Activated CD4-positive, alpha-beta T cell treated with anti-CD3 and anti-CD28 coated beads, Interleukin-2, Interleukin-4, amounts not matched to agents 100 ng/mL and 50 ng/mL, durations not matched to agents 16 hours and 8 hours (primary cell): ENCODE results near the gene AQP12A.
A peak's percentile ranks its signal among the peaks of the same experiment; 100 is the strongest.
"Not testable (repeated sequence)": the region's sequence is repeated elsewhere in the genome, so short reads cannot be mapped to it uniquely, and the experiment has no call there.

Experiments
- DNase-seq: peaks from one replicate; pipeline ENCODE4 v3.0.0-alpha.2; 2020; ENCODE audit warnings: low spot score

Gene AQP12A, protein sequence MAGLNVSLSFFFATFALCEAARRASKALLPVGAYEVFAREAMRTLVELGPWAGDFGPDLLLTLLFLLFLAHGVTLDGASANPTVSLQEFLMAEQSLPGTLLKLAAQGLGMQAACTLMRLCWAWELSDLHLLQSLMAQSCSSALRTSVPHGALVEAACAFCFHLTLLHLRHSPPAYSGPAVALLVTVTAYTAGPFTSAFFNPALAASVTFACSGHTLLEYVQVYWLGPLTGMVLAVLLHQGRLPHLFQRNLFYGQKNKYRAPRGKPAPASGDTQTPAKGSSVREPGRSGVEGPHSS

DNA sequence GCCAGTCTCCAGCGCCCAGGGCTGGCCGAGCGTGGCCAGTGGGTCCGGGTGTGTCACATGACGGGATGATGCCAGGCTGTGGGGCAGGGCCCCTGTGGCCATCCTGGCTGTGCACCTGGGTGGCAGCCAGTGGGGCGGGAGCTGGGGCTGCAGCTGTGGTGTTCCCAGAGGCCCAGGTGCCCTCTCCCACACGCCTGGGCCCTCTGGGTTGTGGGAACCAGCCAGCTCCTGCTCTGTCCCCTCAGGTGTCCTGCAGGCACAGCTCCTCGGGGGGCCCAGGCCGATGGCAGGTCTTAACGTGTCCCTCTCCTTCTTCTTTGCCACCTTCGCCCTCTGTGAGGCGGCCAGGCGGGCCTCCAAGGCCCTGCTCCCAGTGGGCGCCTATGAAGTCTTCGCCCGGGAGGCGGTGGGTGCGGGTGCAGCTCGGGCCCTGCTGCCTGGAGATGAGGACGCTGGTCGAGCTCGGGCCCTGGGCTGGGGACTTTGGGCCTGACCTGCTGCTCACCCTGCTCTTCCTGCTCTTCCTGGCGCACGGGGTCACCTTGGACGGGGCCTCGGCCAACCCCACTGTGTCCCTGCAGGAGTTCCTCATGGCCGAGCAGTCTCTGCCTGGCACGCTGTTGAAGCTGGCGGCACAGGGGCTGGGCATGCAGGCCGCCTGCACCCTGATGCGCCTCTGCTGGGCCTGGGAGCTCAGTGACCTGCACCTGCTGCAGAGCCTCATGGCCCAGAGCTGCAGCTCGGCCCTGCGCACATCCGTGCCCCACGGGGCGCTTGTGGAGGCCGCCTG lies at the start of gene AQP12A:
AQP12A (plus strand) TSS at position 236 of the 790 bp plus-strand sequence; CDS start at position 284, 48 bp downstream.
- not testable (repeated sequence) for DNase-seq

DNA sequence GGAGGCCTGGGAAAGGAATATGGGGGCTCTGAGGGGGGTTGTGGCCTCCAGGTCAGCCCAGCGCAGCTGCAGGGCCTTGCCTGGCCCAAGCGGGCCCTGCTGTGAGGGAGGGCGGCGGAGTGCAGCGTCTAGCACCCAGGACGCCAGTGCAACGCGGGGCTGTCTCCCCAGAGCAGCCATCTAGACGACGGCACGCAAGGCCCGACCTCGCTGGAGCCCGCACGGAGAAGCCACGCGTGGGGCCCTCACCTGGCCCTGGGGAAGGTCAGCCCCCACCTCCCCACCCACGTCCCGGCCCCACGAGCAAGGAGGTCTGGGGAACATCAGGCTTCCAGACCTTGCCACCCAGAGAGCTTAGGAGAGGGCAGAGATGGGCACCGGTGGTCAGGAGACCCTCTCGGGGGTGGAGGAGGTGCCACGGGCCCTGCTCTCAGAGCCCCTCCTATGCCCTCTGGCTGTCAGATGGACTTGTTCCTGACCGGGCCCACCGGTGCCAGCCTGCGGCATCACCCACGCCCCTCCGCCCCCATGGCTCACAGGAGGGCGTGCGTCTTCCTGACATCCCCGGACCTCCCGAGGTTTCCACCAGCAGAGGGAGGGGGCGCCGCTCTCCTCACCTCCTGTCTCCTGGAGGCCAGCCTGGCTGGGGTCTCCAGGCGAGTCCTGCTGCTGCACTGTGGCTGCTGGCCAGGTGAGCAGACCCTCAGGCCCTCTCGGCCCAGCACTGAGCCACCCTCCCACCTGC lies 49.4 kb upstream of the AQP12A start:
- no peak for DNase-seq

DNA sequence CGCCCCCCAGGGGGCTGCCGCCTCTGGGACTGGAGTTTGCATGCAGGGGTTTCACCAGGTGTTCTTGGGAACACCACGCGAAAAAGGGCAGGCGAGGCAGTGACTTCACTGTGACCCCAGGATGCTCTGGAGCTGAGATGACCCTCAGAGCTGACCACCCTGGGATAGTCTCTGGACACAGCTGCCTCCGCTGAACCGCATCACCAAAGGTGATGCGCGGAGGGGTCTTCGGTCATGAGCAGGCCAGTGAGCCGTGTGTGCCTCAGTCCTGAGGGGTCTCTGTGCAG lies 48.9 kb upstream of the AQP12A start:
- DNase-seq: no peak

DNA sequence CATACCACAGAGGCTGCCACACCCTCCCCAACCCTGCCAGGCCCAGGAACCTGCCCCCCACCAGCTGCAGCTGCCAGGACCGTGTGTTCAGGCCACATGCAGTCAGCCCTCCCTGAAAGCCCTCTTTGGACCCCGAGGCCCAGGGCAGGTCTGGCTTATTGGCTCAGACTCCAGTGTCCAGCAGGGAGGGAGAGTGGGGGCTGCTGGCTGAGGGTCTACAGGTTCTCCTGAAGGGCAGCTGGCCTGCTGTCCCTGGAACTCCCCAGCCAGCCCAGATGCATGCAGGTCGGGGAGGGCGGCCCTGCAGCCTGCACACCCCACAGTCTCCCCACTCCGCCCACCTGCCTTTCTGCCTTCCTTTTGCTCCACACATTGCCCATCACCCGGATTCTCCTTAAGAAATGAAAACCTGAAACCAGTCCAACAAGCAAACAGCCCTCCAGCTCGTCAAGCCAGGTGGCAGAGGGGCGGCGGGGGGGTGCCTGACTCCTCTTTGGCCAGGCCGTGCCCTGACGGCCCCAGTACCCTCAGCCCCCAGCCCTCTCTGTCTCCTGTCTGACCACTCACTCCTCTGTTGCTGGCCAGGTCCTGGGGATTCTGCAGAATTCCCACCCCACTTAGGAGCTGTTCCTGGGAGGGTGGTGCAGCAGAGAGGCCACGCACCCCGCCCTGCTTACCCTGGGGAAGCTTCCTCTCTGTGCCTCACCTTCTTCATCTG lies 48.4 kb upstream of the AQP12A start:
- no peak for DNase-seq

DNA sequence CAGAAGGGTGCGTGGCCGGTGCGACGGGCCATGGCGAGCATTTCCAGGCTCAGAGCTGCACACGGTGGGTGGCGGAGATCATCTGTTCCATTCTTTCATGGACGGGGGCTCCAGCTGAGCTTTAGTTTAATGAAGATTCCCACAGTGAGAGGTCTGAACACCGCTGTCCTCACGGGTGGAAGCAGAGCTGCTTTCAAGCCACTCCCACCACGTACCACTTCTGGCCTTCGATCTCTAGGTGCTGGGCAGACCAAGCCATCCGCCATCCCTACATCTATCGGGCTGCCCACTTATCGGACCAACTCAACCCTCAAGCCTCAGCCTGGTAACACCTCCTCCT lies 47.9 kb upstream of the AQP12A start:
- no peak for DNase-seq

DNA sequence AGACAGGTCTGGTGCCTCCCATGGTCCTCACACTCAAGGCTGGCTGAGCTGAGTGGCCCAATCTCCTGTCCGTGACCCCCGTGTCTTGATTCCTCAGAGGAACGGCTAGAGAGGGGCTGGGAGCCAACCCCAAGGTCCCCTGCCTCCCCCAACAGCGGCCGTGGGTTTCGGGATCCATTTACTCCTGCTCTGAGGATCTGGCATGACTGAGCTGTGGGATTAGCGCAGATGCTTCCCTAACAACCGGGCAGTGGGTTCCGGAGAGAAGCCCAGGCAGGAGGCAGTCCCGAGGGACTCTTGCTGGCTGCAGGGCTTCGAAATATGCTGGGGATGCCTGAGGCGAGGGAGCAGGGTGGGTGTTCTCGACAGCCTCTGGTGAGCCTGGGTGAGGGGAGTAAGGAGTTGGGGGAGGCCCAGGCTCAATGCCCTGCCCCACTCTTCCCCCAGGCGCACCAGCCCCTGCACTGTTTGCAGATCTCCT lies 47.5 kb upstream of the AQP12A start:
- DNase-seq: no peak

DNA sequence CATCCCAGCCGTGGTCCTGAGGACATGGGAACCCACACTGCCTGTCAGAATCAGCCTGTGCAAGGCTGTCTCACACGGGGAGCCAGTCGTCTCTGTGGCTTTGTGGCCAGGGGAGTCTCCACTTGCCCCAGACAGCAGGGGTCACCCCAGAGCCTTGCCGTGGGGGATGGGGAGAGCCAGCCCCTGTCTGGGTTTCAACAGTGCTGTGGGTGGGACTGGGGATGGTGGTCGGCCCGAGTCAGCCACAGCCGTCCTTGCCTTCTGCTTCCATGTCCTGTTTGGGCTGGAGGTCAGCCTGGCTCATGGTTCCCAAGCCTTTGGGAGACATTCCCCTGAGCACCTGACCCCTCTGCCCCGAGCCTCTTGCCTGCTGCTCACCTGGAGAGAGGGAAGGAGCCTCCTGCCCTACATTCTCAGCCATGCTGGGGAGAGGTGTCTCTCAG lies 46.8 kb upstream of the AQP12A start:
- DNase-seq: no peak

DNA sequence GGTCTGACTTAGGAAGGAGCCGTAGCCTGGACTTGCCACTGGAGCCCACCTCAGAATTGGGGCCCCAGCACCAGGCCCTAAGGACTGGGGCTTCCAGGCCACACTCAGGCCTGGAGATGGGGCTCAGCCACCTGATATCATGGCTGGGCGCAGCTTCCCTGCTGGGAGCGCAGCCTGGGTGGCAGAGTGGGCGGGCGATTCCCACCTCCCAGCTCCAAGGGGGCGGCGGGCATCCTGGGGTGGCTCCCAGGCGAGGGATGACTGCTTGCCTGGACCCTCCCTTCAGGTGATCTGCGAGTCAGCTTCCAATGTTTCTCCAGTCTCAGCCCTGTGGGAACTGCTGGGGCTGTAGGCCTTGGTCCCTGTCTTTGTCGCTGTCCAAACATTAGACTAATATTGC lies 46.3 kb upstream of the AQP12A start:
- DNase-seq: no peak

DNA sequence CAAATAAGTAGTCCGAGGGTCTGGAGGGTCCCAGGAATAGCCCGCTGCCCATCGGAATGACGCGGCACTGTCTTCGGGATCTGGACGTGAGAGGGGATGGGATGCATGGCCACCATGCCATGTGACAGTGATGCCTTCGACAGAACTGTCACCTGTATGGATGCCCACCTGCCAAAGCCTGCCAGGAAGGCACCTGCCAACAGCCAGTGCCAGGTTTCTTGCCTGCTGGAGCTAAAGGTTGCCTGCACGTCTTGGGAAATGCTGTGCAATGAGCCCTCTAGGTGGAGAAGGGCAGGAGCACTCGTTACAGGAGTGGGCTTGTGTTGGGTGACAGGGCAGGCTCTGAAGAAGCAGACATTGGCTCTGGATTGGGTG lies 45.9 kb upstream of the AQP12A start:
- DNase-seq: no peak

DNA sequence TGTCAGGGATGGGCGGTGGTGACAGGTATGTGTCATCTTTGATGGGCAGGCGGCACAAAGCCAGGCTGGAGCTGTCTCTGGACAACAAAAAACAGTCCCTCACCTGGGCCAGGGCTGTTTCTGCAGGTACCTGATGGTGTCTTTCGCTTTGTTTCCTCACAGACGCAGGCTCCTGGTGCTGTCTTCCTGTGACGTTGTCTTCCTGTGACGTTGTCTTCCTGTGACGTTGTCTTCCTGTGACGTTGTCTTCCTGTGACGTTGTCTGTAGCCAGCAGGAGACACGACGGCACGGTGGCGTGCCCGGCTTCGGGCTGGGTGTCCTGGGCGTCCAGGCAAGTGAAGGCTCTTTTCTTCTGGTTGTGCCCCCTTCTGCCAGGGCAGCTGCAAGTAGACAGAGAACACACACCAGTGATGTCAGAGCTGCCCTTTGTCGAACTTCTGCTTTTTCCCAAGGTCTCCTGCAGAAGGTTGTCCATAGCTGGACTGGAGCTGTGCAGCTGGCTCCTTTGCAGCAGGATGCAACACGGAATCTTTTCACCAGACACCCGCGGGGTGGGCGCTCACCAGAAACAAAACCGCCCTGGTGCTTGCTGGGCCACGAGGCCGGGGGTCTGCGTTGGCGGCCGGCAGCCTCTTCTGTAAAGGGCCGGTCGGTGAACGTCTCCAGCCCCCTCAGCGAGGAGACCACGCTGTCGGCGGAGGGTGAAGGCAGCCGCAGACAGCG lies 45.3 kb upstream of the AQP12A start:
- DNase-seq: no peak

DNA sequence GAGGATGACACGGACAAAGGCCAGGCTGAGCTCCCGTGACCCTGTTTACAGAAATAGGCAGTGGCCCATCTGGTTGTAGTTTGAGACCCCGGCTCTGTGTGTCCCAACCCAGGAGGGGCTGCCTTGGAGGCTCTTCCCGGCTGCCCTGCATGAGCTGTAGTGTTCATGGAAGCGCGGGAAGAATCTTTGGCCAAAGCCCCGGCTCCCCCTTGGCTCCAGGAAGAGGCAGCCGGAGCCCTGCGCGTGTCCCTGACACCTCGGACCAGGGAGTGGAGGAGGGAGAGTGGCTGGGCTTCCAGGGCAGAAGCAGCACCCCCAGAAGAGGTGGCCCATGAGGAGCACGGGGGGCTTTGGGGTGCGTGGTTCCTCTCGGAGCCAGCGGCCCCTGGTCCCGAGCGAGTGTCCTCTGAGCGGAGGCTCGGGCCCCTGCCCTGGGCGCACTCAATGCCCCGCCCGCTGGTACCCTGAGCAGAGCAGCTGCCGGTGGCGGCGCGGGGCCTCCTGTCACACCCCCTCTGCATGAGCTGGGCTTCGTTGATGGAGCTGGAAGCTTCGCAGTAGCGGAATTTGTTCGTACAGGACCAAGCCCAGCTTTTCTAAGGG lies 44.7 kb upstream of the AQP12A start:
- DNase-seq: no peak

DNA sequence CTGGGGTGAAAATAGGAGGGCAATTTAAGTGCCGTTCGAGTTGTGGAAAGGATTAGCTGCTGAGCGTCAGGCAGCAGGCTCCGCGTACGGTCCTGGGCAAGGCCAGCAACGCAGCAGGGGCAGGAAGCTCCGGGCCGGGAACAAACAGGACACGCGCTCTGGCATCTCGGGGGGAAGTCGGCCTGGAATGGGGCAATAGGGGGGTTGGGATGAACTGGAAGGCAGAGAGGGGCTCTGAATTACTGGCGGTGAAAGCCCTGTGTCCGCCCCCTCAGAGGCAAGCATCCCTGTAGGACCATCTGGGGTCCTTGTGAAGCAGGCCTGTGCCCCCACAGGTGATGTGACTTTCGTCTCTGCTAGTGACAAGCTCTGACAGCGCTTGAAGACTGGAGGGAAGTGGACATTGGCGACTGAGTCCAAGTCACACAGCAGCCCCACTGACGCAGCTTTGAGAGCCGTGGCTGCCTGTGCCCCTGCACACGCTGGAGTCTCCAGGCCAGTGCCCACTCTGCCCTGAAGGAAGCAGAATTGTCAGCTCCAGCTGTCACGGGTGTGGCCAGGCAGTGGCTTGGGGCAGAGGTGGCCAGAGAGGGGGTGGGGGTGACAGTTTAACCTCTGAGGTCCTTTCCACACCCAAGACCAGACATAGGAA lies 44.0 kb upstream of the AQP12A start:
- no peak for DNase-seq

DNA sequence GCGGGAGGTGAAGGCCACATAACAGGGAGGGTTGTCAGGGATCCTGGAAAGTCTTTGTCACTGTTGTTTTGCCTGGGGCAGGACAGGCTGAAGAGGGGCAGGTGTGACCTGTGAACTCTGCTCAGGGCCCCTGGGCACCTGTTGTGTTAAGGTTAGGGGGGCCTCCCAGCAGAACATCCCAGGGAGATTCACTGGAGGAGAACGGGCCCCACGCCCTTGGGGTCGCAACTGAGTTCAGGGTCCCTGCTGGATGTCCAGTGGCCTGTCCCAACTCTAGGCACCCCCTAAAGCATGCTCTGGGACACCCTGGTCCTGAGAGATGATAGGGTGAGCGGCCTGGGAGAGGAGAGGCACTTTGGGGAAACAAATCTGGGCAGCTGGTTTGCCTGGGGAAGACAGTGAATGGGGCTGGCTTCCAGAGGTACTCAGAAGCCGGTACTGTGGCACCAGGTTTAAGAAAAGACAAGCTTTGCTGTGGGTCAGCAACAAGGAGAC lies 43.5 kb upstream of the AQP12A start:
- no peak for DNase-seq

DNA sequence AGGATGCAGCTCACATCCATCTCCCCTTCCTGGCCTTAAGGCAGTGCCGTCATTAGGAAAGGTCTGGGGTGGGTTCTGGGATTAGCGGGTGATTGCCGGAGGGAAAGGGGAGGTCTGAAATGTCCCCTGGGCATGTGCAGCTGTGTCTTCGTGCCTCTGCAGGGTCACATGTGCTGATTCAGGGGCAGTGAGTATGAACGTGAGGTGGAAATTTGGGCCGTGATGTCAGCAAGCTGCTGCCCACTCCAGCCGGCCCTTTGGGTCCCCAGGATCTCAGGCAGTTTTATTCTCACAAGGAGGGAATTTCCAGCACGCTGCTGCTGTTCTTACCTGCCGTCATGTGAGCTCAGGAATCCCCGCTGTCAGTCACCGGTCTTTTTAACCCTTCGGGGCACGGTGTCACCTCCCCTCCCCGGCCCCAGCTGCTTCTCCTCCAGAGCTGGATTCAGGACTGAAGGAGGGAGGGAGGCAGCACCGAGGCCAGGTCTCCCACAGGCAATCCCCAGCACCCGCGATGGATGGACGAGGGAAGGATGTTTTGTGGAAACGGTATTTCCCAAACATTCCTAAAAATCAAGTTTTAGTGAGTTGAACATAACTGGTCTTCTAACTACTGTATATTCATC lies 42.9 kb upstream of the AQP12A start:
- no peak for DNase-seq

DNA sequence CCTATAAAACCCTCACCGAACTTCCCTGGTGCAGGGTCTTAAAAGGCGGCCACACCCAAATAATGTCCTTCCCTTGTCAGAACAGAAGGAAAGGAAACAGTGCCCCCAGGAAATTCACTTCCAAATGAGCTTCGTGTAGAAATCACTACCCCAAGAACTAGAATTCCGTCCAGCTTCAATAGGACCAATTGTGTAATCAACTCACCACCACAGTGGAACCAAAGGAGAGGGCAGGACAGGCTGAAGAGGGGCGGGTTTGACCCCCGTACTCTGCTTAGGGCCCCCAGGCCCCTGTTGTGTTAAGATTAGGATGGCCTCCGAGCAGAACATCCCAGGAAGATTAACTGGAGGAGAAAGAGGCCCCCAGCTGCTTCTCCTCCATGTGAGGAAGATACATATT lies 42.3 kb upstream of the AQP12A start:
- DNase-seq: no peak

DNA sequence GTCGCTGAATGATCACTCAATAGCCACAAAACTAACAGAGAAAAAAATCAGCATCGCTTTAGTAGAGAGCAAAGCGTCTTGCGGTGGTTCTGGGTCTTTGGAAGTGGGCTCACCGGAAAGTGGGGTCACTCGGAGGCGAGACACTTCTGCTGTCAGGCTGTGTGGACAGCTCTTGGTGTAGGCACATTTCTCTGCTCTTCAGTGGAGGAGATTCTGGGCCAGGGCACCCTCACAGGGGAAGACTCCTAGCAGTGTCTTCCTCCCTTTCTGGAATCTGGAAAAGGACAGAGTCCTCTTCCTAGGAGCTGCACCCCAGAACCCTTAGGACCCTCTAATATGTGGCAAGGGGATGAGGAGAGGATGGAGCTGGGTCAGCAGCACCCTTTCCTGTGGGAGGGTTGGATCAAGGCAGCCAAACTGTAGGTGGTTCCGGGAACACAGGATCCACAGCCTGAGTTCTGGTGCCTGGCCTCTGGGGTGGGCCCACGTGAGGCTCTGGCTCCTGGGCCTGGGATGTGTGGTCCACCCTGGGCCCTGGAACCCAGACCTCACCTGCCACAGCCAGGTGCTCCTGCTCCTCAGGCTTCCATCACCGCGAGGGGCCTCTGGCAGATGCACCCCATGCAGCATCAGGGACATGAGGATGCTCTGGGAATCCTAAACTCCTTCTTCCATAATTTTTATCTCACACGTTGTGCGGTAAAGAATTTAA lies 41.3 kb upstream of the AQP12A start:
- DNase-seq: no peak

DNA sequence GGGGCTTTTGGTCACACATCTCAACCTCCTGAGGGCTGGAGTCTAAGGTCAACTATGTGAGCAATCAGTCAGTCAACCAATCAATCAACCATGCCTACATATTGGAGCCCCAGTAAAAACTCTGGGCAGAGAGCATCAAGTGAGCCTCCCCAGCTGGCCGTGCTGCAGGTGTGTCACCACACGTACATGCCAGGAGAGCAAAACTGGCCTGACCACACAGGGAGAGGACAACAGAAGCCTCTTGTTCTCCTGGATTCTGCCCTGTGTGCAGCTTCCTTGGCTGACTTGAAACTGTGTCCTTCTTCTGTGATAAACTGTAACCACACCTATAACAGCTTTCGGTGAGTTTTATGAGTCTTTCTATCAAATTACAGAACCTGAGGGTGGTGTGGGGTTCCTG lies 40.5 kb upstream of the AQP12A start:
- DNase-seq: no peak

DNA sequence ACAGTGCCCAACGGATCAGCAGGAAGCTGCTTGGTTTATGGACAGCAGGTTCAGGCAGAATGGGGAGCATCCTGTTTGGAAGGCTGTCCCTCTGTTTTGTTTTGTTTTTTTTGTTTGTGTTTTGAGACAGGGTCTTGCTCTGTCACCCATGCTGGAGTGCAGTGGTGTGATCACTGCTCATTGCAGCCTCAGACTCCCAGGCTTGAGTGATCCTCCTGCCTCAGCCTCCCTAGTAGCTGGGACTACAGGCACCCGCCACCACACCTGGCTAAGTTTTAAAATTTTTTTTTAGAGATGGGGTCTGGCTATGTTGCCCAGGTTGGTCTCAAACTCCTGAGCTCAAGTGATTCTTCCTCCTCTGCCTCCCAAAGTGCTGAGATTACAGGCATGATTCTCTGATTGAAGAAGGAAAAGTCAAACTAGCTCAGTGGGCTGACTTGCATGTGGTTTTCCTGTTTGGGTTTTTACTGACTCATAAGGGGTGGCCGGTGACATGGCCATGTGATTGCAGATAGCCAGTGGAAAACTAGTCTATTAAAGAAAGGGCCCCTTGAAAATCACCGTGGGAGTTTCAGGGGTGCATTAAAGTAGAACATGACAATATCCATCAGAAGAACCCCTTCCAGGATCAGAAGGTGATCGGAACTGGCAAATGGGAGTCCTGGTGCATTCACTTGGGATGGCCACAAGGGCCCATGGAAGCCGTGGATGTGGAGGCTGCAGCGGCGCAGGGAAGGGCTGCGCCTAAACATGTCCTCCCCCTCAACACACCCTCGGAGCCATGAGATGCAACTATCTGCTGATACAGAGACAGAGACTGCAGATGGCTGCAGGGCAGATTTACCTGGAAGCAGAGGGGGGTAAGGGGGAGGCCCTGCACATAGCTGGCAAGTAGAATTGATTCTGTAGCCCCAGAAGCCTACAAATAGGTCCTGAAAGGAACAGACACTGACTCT lies 35.5 kb upstream of the AQP12A start:
- peak; percentile 38 for DNase-seq
